Left lobe of liver (tissue), 2 donors: ENCODE data around the gene NALCN. TPM values are rescaled to one million over a fixed set of nuclear protein-coding genes. Genes with fewer than 3 reads are reported as not detected.

ENCODE experiments used
- ATAC-seq: fragments of 200-7000 bp; cut with Tn5 transposase; one replicate; pipeline ENCODE4 v1.9.1; 2020; ENCODE audit warnings: mild to moderate bottlenecking, moderate library complexity
- DNase-seq: peaks from one replicate; pipeline ENCODE4 v3.0.0-alpha.2; 2020; ENCODE audit warnings: low spot score
- total RNA-seq: library from RNA; stranded (reverse); gene quantifications from one replicate; pipeline ENCODE4 v1.2.1, GENCODE V29; 2021
- donor health status: DM: no; HTN: no; CAD: no; lungs with moderate emphysema.
- donor health status: DM: no; HTN: yes; CAD: no.

NALCN gene
- total RNA-seq, 1 donor from 2014 or later: 0.48 TPM

GRCh38 chr13:101140936-101141335, 275.4 kb downstream of the NALCN start:
- DNase-seq: no peak
- ATAC-seq: no peak

GRCh38 chr13:101140087-101140770, 276.1 kb downstream of the NALCN start:
- ATAC-seq (peak; percentile 37), DNase-seq (no peak)

DNA sequence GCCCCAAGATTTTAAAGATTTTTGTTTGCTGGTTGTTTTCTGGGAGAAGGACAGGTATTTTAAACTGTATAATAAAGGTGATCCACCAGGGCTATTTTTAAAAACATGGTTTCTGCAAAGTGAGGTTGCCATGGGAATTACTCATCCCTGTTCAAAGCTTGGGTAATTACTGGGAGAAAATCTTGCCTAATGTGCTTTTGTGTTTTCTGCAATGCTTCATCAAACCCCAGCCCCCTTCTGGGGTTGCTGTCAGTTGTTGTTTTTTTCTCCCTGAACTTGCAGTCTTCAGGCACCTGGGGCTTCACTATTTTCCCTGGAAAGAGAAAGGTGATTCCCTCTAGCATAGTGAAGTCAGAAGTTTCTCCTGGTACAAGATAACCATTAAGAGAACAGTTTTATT, 277.2 kb downstream of the NALCN start:
- ATAC-seq: no peak
- no peak for DNase-seq

DNA sequence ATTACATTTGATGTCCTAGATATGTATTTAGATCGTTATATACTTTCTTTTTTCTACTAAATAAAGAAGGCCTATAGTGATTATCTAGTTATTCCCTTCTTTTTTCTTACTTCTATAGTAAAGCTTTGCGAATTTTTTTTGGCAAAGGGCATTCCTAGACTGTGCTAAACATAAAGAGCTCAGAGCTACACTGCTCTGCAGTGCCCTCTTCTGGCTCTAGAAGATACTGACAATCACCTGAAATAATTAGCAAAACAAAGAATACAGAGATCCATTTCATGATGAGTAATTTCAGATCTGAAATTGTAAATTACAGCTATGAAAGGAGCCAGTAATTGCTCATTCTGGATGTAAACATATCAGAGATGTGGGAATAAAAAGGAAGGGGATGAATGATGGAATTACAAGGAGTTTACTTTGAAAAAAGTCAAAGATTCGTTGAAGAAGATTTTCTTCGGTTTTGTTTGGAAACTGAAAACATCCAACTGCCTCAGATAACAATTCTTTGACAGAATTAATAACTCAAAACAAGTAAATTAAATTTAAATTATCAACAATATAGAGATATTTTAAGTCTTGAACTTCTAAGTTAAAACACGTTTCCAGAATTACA, 288.5 kb downstream of the NALCN start:
- DNase-seq (no peak), ATAC-seq (peak; percentile 87)

DNA sequence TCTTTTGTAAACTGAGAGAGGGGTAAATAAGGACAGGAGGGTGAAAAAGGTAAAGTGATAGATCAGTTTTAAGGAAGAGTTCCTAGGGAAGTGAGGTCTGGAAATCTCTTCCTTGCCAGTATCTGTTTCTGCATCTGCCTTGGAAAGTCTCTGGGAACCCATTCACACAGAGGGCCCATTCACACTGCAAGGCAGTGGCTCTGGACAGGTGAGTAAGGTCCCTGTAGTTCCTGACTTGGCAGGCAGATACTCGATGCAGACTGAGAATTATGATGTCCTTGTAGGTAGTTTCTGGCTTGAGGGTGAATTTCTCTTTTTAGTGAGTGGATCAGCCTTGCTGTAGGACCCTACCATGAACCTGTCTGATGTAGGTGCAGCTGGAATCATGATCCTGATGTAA, 293.3 kb downstream of the NALCN start:
- ATAC-seq: no peak
- no peak for DNase-seq

DNA sequence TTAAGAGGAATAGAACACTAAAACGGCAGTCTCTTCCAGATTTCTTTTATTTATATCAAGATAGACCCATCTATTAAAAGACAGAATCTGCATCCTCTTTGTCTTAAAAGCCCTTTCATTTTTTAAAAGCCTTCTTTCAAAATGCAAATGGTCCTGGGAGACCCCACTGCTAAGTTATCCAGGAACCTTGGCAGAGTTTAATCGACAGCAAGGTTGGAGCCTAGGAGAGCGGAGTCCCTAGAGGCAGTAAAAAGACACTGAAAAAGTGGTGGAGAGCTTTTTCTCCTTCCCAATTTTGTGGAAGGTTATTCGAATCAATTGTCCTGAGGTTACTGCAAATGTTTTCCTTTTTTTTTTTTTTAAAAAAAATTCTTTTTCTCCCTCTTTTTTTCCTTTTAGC, 294.7 kb downstream of the NALCN start:
- ATAC-seq (no peak), DNase-seq (no peak)

GRCh38 chr13:101120007-101120406, 296.3 kb downstream of the NALCN start:
- no peak for ATAC-seq
- no peak for DNase-seq

GRCh38 chr13:101116826-101117225, 299.5 kb downstream of the NALCN start:
- no peak for ATAC-seq

DNA sequence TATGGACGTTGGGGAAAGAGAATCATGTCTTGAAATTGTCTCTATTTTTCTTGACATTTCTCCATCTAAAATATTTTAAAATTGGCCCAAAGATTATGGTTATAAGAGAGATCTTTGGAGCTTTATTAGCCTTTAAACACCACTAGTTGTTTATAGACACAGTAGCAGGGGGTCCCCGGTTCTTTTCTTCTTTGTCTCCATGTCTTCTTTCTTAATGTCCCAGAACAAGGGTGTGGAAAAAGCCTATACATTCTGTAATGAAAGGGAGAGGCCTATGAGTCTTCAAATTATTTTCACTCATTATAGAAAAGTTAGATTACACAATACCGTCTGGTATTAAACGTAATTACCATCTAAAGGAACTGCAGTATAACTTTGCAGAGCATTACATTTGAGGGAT, 300.0 kb downstream of the NALCN start:
- DNase-seq (no peak), ATAC-seq (no peak)

More at GRCh38 chr13:101116826-101117225, 299.5 kb downstream of the NALCN start:
- DNase-seq: no peak

DNA sequence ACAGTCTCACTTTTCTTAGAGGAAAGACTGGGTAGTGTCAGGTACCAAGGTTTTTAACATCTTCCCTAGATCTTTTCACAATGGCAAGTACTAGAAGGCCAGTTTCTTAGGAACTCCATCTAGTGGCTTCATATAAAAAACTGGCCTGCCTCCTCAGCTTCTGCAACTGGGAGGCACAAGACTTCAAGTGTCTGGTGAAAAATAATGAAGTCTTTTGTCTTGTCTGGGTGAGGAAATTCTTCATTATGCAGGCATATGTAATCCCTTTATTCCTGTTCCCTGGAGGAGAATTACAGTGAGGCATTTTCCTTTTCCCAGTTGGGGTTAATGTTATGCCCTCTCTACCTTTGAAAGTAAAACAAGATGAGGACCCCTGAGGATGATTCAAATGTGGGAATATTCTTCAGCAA, 300.5 kb downstream of the NALCN start:
- ATAC-seq (no peak), DNase-seq (no peak)

GRCh38 chr13:101111894-101112293, 304.4 kb downstream of the NALCN start:
- ATAC-seq (no peak), DNase-seq (no peak)

DNA sequence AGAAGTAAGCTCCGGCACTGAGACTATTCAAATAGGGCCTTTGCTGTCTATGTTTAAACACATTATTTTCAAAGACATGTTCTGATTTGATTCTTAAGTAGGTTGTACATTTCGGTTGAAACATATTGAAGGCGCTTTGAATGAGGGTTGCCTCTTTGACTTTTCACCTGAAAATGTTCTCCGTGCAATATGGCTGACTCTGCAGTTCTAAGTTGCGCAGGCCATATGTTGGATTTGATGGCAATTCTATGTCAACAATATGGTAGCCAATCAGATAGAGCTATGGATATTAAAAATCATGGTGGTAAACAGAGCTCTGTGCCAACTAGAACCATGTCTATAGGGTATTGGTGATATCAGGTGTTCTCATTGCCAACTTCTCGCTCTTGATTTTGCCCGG, 307.3 kb downstream of the NALCN start:
- no peak for DNase-seq

DNA sequence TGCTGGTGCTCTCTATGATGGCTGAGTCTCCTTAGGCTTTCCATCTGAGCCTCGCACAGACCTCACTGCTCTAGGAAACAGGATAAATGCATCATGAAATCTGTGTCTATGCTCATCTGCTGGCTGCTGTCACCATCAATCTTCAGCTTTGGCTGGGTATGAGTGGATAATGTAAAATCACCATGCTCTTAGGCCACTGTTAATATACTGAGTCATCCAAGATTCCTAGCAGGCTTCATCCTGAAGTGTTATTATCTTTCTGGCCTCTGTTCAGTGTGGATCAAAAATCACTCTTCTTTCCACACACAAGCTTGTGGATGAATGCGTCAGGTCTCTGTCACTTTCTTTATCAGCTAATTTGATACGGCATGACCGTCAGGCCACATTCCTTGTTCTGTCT, 317.4 kb downstream of the NALCN start:
- ATAC-seq (no peak), DNase-seq (no peak)

More for the DNA sequence above, 307.3 kb downstream of the NALCN start:
- no peak for ATAC-seq

DNA sequence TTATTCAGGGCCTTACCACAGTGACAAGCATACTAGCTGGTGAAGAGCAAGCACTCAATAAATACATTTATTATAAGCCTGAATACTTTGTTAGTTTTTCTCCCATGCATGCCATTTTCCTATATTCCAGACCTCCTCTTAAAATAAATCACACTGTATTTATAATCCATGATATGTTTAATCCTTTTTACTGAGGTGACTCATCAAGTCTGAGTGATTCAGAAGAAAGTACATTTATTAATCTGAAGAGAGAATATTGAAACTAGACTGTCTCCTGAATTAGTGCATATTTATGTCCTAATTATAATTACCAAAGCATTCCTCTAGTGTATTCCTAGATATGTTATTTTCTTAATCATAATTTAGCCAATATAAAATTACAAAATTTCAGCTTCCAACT, 323.3 kb downstream of the NALCN start:
- DNase-seq (no peak), ATAC-seq (no peak)

DNA sequence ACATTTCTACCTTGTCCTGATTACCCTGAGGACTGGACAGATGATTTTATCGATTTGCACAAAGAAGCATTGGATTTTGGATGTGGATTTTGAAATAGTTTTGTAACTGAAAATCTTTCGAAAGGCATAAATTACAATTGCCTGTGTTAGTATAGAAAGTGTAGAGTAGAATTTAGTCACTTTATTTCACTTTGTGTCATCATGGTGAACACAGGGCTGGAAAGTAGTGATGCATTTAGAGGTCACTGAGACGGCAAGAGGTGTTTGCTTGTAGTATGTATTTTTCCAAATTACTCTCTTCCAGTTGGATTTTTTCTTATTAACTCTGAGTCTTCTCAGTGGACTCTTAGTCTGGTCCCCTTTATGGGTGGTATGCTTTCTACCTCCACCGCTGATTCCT, 326.0 kb downstream of the NALCN start:
- ATAC-seq (no peak), DNase-seq (no peak)

- no peak for DNase-seq
- no peak for ATAC-seq
Observed at GRCh38 chr13:101085551-101085950, 330.8 kb downstream of the NALCN start.

DNA sequence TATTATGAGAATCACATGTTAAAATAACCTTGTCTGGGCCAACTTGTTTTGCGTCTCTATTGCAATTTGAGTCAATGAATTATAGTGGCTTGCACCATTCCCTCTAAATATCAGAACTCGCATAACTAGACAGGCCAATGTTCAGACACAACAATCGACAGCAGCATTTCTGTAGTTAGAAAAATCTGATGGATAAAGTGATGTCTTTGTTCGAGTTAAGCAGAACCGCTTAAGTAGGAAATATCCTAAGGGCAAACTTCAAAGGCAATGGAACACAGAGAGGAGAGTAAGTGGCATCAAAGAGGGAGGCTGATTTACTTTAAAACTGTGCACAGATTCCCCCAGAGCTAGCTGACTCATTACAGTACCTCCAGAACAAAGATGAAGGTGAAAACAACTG, 333.9 kb downstream of the NALCN start:
- ATAC-seq: no peak
- DNase-seq: no peak

DNA sequence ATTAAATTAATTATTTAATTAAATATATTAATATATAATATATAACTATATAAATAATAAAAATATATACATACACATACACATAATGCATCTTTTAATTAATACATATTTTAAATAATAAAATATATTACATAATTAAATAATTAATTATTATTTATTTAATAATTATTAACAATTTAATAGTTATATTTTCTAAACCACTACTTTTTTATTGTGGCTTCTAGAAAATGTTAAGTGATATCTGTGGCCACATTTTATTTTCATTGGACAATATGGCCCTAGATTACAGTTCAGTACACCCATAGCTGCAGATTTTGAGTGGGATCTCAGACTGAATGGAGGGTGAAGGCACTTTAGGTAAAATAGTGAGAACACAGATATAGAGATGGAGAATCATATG, 335.7 kb downstream of the NALCN start:
- ATAC-seq: no peak
- DNase-seq: no peak

DNA sequence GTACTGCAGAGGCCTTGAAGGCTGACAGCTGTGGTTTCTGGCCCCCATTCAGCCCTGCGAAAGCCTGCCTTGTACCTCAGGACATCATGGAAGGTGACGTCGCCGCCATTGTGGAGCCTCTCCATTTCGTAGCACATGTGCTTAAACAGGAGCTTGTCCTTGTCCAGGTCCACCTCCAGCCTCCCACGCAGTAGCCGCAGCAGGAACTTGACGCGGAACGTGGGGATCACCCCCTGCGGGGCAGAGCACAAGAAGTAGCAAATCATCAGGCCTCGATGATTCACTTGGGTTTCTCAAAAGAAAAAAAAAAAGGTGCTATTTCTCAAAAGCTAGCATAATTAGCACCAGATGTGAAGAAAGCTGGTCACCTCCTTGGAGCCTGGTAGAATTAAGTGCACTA, 351.0 kb downstream of the NALCN start:
- ATAC-seq: no peak
- DNase-seq: no peak

DNA sequence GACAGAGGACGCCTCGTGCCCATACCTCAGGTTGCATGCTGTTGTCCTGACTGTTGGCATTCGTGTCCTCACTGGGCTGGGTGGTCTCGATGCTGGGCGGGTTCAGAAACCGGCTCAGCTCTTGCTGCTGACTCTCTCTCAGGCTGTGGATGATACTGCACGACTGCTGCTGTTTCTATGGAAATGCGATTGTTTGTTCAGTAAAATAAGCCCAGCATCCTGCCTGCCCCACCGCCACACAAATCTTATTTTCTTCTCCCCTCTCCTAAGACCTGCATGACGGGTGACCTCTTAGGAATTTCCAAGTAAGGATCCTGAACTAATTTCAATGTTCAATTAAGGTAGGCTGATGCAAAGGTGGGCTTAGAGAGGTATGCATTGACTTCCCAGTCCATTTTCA, 356.5 kb downstream of the NALCN start:
- ATAC-seq: no peak

GRCh38 chr13:101058841-101059240, 357.5 kb downstream of the NALCN start:
- DNase-seq (no peak), ATAC-seq (no peak)

More for the DNA sequence above, 356.5 kb downstream of the NALCN start:
- DNase-seq: no peak

- no peak for DNase-seq
Observed at GRCh38 chr13:101053301-101054093, 362.8 kb downstream of the NALCN start.

More at GRCh38 chr13:101053301-101054093, 362.8 kb downstream of the NALCN start:
- ATAC-seq: no peak
